Effector memory CD8-positive, alpha-beta T cell (primary cell): ENCODE measurements around the gene DYDC2.

ENCODE experiments used
- ATAC-seq: fragments of 150-1000 bp; cut with Tn5 transposase; replicated peaks from 2 replicates; pipeline ENCODE4 v1.10.0; 2021; ENCODE audit warnings: mild to moderate bottlenecking, moderate library complexity
- DNase-seq, 3 experiments: peaks; one replicate each; pipeline ENCODE4 v3.0.0; 2021
- H3K27ac Mint-ChIP-seq, 2 donors: one replicate each; pipeline ENCODE4 v1.8.0; 2022; ENCODE audit warnings: mild to moderate bottlenecking in 2 of 2, mixed read lengths in 2 of 2, moderate library complexity in 2 of 2
- H3K27me3 Mint-ChIP-seq, 2 donors: one replicate each; pipeline ENCODE4 v1.8.0; 2022; ENCODE audit warnings: mixed read lengths in 2 of 2
- H3K36me3 Mint-ChIP-seq: one replicate; pipeline ENCODE4 v1.8.0; 2022; ENCODE audit warnings: mild to moderate bottlenecking, moderate library complexity, mixed read lengths; ENCODE audit not compliant: insufficient read depth
- H3K4me1 Mint-ChIP-seq, 2 donors: one replicate each; pipeline ENCODE4 v1.8.0; 2022; ENCODE audit warnings: low read depth in 2 of 2, mixed read lengths in 2 of 2
- H3K4me3 Mint-ChIP-seq, 2 donors: one replicate each; pipeline ENCODE4 v1.8.0; 2022; ENCODE audit warnings: mild to moderate bottlenecking in 2 of 2, mixed read lengths in 2 of 2, moderate library complexity in 2 of 2
- H3K9me3 Mint-ChIP-seq, 2 donors: one replicate each; pipeline ENCODE4 v1.8.0; 2022; ENCODE audit warnings: mixed read lengths in 2 of 2
- total RNA-seq, 9 experiments: gene quantifications; one replicate each; lab custom pipeline; 2026; lab: John Stamatoyannopoulos, UW

DYDC2 gene
- total RNA-seq = 0 reads per million in 9 experiments

- Mint-ChIP-seq H3K4me3 (peak within 1 kb of the TSS; percentile 6 to 70), H3K9me3 (no peaks in the 10 kb centered on the region), H3K4me1 (peaks cover 0 to 5% of the 10 kb centered on the region in 2 donors), H3K27ac (no peak within 1 kb of the TSS), H3K36me3 (no peaks in the 10 kb centered on the region), H3K27me3 (peaks cover 60 to 83% of the 10 kb centered on the region in 2 donors)
- ATAC-seq (peak; percentile 51), DNase-seq (no peak)
Observed at GRCh38 chr10:80356563-80356988, at the start of gene DYDC2, which contains the start of gene DYDC1. Gene DYDC2 (plus strand): TSS chr10:80356781. CDS start chr10:80362444, 5,663 bp downstream. Gene DYDC1 (minus strand): TSS chr10:80356755. CDS start chr10:80352601, 4,154 bp downstream.

- no peak overlapping the region for H3K4me3 Mint-ChIP-seq
- ATAC-seq (no peak), DNase-seq (no peak)
- no peaks in the 10 kb centered on the region for H3K4me1 Mint-ChIP-seq
- no peaks in the 10 kb centered on the region for H3K9me3 Mint-ChIP-seq
- H3K27me3 Mint-ChIP-seq = no peaks in the 10 kb centered on the region
- H3K36me3 Mint-ChIP-seq = no peaks in the 10 kb centered on the region
- no peak overlapping the region for H3K27ac Mint-ChIP-seq
Observed at GRCh38 chr10:80313523-80313922, 43.1 kb upstream of the DYDC2 start.

GRCh38 chr10:80315391-80315790, 41.2 kb upstream of the DYDC2 start:
- Mint-ChIP-seq H3K36me3 (no peaks in the 10 kb centered on the region), H3K27me3 (peaks cover 6 to 8% of the 10 kb centered on the region in 2 donors), H3K27ac (no peak overlapping the region), H3K9me3 (no peaks in the 10 kb centered on the region), H3K4me1 (no peaks in the 10 kb centered on the region), H3K4me3 (no peak overlapping the region)
- DNase-seq = no peak
- no peak for ATAC-seq

DNA sequence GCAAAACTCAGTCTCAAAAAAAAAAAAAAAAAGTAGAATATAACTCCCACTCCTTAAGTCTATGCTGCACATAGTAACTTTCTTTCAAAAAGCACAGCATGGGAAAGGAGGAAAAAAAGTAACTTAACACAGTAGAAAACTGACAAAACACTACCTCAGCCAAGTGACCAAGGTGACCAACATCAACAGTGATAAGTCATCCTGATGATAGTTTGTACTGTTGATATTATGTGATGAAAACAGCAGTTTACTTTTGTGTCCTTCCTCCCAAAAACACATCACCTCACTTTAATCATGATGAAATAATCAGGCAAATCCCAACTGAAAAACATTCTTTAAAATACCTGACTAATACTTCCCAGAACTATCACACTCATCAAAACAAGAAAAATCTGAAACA, 37.8 kb upstream of the DYDC2 start:
- no peak overlapping the region for H3K4me3 Mint-ChIP-seq
- ATAC-seq = no peak
- H3K27me3 Mint-ChIP-seq = peaks cover 6 to 11% of the 10 kb centered on the region in 2 donors
- H3K4me1 Mint-ChIP-seq = no peaks in the 10 kb centered on the region
- DNase-seq = no peak
- no peaks in the 10 kb centered on the region for H3K9me3 Mint-ChIP-seq
- no peak overlapping the region for H3K27ac Mint-ChIP-seq
- H3K36me3 Mint-ChIP-seq = no peaks in the 10 kb centered on the region

GRCh38 chr10:80319318-80319717, 37.3 kb upstream of the DYDC2 start:
- H3K4me1 Mint-ChIP-seq = no peaks in the 10 kb centered on the region
- H3K9me3 Mint-ChIP-seq = no peaks in the 10 kb centered on the region
- H3K36me3 Mint-ChIP-seq = no peaks in the 10 kb centered on the region
- no peak overlapping the region for H3K27ac Mint-ChIP-seq
- ATAC-seq (no peak), DNase-seq (no peak)
- H3K27me3 Mint-ChIP-seq = peaks cover 6 to 11% of the 10 kb centered on the region in 2 donors
- no peak overlapping the region for H3K4me3 Mint-ChIP-seq

DNA sequence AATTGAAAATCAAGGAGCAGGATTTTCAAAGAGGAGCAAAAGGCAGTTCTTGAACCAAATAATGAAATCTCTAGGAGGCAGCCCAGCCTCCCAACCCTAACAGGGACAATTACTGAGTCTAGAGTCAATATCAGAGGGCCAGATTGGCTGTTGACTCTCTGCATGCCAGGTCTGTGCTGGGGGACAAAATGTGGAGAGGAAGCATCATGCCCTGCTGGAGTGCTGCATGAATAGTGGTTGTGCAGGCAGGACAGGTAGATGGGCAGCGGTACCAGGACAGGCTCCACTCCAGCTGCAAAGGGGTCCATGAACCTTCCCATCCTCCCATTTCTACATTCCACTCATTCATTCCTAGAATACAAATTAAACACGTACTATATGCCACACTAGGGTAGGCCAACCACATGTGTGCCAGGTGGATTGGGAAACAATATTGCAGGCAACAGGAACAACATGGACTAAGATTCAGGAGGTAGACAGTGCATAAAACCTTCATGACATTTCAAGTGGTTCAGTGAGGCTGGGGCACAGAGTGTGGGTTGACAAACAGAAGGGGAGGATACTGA, 36.8 kb upstream of the DYDC2 start:
- H3K4me3 Mint-ChIP-seq = no peak overlapping the region
- ATAC-seq = no peak

DNA sequence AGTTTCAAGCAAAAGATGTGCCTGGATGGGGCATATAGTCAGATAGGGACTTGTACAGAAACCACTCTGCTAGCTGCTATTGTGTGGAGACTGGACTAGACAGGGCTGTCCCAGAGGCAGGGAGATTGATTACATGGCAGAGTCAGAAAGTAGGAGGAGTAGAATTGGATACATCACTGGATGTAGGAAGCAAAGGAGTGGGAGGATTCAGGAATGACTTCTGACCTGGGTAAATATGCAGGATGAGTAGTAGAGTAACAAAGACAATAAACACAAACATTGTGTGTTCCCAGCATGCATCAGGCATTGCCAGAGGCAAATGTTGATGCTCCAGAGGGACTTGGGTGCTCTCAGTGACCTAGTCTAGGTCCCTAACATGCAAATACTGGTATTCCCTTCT, 36.2 kb upstream of the DYDC2 start:
- H3K4me1 Mint-ChIP-seq = no peaks in the 10 kb centered on the region
- no peak overlapping the region for H3K27ac Mint-ChIP-seq
- peaks cover 6 to 11% of the 10 kb centered on the region in 2 donors for H3K27me3 Mint-ChIP-seq
- no peaks in the 10 kb centered on the region for H3K36me3 Mint-ChIP-seq
- ATAC-seq (no peak), DNase-seq (no peak)
- no peaks in the 10 kb centered on the region for H3K9me3 Mint-ChIP-seq
- no peak overlapping the region for H3K4me3 Mint-ChIP-seq

More for the DNA sequence above, 36.8 kb upstream of the DYDC2 start:
- no peaks in the 10 kb centered on the region for H3K4me1 Mint-ChIP-seq
- H3K27ac Mint-ChIP-seq = no peak overlapping the region
- no peak for DNase-seq
- H3K27me3 Mint-ChIP-seq = peaks cover 6 to 11% of the 10 kb centered on the region in 2 donors
- no peaks in the 10 kb centered on the region for H3K9me3 Mint-ChIP-seq
- H3K36me3 Mint-ChIP-seq = no peaks in the 10 kb centered on the region

DNA sequence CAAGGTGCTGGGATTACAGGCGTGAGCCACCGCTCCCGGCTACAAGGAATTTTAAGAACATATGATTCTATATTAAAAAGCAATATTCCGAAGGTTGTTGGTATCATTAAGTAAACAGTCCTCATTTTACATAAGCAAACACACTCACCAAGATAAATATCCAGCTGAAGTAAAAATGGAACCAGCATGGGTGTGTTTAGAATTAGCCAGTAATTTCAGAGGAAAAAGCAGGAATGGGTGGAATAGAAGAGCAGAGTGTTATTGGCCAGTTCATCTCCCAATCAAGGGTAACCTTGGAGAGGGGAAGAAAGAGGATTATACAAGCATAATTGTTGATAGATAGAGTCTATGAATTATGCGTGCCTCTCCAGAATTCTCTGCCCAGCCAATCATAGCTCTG, 35.4 kb upstream of the DYDC2 start:
- DNase-seq (no peak), ATAC-seq (no peak)
- Mint-ChIP-seq H3K27ac (no peak overlapping the region), H3K4me3 (no peak overlapping the region), H3K27me3 (peaks cover 6 to 11% of the 10 kb centered on the region in 2 donors), H3K36me3 (no peaks in the 10 kb centered on the region), H3K4me1 (no peaks in the 10 kb centered on the region), H3K9me3 (no peaks in the 10 kb centered on the region)

GRCh38 chr10:80322158-80322557, 34.4 kb upstream of the DYDC2 start:
- no peak overlapping the region for H3K4me3 Mint-ChIP-seq

GRCh38 chr10:80322711-80323110, 33.9 kb upstream of the DYDC2 start:
- DNase-seq = no peak
- Mint-ChIP-seq H3K4me1 (no peaks in the 10 kb centered on the region), H3K9me3 (no peaks in the 10 kb centered on the region), H3K36me3 (no peaks in the 10 kb centered on the region), H3K27ac (no peak overlapping the region), H3K4me3 (no peak overlapping the region), H3K27me3 (peaks cover 6 to 11% of the 10 kb centered on the region in 2 donors)
- no peak for ATAC-seq

More at GRCh38 chr10:80322158-80322557, 34.4 kb upstream of the DYDC2 start:
- no peak overlapping the region for H3K27ac Mint-ChIP-seq
- no peaks in the 10 kb centered on the region for H3K4me1 Mint-ChIP-seq
- DNase-seq (no peak), ATAC-seq (no peak)
- H3K27me3 Mint-ChIP-seq = peaks cover 6 to 11% of the 10 kb centered on the region in 2 donors
- H3K36me3 Mint-ChIP-seq = no peaks in the 10 kb centered on the region
- no peaks in the 10 kb centered on the region for H3K9me3 Mint-ChIP-seq

- Mint-ChIP-seq H3K36me3 (no peaks in the 10 kb centered on the region), H3K4me1 (no peaks in the 10 kb centered on the region), H3K27me3 (peaks cover 6 to 11% of the 10 kb centered on the region in 2 donors), H3K9me3 (no peaks in the 10 kb centered on the region), H3K27ac (no peak overlapping the region), H3K4me3 (no peak overlapping the region)
- ATAC-seq (no peak), DNase-seq (no peak)
Observed at GRCh38 chr10:80323311-80323710, 33.3 kb upstream of the DYDC2 start.

DNA sequence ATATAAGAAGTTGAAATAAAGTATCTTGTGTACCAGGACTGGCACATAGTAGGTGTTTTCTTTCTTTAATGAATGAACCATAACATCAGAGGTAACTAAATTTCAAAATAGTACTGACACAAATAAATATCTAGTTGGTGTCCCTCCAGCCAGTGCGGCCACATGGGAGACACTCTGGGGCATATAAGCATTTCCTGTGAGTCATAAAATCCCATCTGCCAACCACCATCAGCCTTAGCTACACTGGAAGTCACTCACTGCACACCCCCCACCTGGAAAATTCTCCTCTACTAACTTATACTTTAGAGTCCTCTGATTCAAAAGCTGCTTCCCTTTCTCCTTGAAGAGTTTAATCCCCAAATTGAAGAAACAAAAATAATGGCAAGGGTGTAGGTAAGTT, 32.5 kb upstream of the DYDC2 start:
- DNase-seq = no peak
- Mint-ChIP-seq H3K9me3 (no peaks in the 10 kb centered on the region), H3K27me3 (peaks cover 6 to 11% of the 10 kb centered on the region in 2 donors), H3K36me3 (no peaks in the 10 kb centered on the region), H3K4me1 (no peaks in the 10 kb centered on the region), H3K27ac (no peak overlapping the region), H3K4me3 (no peak overlapping the region)
- ATAC-seq = no peak

- H3K27me3 Mint-ChIP-seq = peaks cover 2 to 7% of the 10 kb centered on the region in 2 donors
Observed at GRCh38 chr10:80324891-80325364, 31.7 kb upstream of the DYDC2 start.

DNA sequence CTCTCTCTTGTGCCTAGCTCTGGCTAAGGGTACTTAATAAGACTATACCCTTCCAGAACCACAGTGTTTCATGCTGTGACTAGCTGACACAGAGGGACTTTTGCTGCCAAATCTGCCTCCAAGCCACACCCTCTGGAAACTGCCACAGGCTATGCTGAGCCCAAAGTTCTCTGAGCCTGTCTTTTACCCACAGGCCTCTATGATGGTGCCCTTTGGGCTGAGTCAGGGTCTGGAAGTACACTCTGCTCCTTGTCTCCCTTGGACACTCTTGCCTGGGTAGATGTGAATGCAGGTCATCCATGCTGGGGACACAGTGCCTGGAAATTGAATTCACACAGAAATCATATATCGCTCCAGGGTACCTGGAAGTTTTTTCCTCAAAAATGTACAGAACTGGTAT, 22.6 kb upstream of the DYDC2 start:
- no peak overlapping the region for H3K27ac Mint-ChIP-seq
- no peaks in the 10 kb centered on the region for H3K9me3 Mint-ChIP-seq
- no peak overlapping the region for H3K4me3 Mint-ChIP-seq
- DNase-seq (no peak), ATAC-seq (no peak)
- peaks cover 6 to 7% of the 10 kb centered on the region in 2 donors for H3K27me3 Mint-ChIP-seq
- no peaks in the 10 kb centered on the region for H3K36me3 Mint-ChIP-seq
- H3K4me1 Mint-ChIP-seq = no peaks in the 10 kb centered on the region

More at GRCh38 chr10:80324891-80325364, 31.7 kb upstream of the DYDC2 start:
- Mint-ChIP-seq H3K4me3 (no peak overlapping the region), H3K4me1 (no peaks in the 10 kb centered on the region), H3K27ac (no peak overlapping the region), H3K36me3 (no peaks in the 10 kb centered on the region), H3K9me3 (no peaks in the 10 kb centered on the region)
- no peak for DNase-seq
- no peak for ATAC-seq
